Measurements from ENCODE around the gene HNRNPUL1.

HNRNPUL1 gene

DNA sequence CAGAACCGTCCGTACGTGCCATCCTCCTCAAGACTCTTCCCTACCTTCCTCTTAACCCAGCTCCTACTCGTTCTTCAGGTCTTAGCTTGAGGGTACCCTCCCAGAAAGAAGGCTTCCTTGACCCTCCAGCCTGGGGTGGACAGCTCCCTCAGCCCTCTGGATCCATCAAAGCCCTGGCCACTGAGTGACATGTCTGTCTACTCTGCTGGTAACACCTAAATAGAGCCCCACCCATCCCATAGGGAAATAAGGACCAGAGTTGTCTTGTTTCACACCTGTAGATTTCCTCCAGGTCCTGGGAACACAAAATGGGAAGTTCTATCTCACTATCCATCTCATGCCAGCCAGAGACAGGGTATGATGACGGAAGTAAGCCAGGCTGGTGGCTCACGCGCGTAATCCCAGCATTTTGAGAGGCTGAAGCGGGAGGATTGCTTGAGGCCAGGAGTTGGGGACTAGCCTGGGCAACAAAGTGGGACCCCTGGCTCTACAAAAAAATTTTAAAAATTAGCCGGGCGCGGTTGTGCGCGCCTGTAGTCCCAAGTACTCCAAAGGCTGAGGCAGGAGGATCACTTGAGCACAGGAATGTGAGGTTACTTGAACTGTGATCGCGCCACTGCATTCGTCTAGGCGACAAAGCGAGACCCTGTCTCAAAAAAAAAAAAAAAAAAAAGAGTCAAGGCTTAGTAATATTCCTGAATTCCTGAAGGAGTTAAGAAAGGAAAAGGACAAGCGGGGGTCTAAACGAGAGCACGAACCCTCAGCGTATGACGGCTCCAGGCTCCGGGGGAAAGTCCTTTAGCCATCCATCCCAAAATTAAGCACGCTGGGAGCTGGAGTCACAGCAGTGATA is 45.2 kb downstream of the HNRNPUL1 start:
- peak; percentile 22 for DNase-seq (ENCODE audit: low read depth)

DNA sequence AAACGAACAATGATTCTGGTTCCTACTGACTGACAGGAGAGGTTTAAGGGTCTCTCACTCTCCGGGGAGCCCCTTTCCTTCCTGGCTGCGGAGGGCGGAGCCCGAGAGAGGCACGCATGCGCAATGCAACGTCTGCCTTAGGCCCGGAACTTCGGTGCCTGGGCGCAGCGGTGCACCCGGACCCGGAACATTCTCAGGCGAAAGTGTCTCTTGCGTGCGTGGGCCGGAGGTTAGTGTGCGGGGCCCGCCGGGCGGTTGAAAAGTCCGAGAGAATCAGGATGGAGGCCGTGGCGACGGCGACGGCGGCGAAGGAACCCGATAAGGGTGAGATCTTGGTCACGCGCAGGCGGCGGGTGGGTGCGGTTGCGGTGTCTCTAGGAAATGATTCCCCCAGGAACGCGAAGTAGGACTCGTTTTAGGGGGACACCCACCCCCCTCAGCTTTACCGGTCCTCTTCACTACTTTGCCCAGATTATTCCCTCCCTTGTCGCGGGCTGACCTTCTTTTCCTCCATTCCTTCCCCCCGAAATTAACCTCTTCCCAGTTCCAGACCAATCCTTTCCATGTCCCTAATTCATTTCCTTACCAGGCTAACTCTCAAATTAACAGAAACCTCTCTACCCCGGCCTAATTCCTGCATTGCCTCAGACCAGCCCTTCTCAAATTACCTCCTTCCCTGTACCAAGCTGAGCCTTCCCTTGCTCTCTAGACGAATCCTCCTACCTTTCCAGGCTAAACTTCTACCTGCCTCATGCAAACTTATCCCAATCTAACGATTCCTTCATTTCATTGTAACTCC is 46.1 kb downstream of the HNRNPUL1 start, which contains the start of gene CCDC97:
Gene CCDC97 (plus strand): TSS at position 140 of the 799 bp plus-strand sequence. CDS start 139 bp downstream, at position 279.
- peak; percentile 86 for DNase-seq (ENCODE audit: low read depth)

DNA sequence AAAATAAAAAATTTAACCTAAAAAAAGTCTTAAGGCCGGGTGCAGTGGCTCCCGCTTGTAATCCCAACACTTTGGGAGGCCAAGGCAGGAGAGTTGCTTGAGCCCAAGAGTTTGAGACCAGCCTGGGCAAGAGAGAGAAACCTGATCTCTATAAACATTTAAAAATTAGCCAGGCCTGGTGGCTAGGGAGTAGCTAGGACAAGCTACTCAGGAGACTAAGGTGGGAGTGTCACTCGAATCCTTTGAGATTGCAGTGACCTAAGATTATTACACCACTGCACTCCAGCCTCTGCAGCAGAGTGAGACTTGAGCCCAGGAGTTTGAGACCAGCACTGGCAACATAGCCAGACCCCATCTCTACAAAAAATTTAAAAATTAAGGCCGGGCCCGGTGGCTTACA is 46.9 kb downstream of the HNRNPUL1 start:
- DNase-seq (ENCODE audit: low read depth), result no peak

DNA sequence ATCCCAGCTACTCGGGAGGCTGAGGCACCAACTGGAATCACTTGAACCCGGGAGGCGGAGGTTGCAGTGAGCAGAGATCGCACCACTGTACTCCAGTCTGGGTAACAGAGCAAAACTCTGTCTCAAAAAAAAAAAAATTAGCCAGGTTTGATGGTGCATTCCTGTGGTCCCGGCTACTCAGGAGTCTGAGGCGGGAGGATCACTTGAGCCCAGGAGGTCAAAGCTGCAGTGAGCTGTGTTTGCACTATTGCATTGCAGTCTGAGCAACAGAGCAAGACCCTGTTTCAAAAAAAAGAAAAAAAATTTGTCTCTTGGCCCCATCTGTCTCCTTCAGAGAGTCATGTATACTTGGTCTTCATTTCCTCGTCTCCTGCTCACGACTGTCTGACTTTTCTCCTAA is 47.4 kb downstream of the HNRNPUL1 start:
- no peak for DNase-seq (ENCODE audit: low read depth)

DNA sequence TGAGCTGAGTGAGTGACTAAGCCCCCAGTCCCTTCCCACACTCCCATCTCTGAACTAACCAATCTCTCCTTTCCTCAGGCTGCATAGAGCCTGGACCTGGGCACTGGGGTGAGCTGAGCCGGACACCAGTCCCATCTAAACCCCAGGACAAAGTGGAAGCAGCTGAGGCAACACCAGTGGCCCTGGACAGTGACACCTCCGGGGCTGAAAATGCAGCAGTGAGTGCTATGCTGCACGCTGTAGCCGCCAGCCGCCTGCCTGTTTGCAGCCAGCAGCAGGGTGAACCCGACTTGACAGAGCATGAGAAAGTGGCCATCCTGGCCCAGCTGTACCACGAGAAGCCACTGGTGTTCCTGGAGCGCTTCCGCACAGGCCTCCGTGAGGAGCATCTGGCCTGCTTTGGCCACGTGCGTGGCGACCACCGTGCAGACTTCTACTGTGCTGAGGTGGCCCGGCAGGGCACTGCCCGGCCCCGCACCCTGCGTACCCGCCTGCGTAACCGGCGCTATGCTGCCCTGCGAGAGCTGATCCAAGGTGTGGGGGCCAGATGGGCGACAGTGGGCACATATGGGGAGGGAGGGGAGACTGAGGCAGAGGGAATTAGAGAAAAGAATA is 52.2 kb downstream of the HNRNPUL1 start:
- no peak for DNase-seq (ENCODE audit: low read depth)

DNA sequence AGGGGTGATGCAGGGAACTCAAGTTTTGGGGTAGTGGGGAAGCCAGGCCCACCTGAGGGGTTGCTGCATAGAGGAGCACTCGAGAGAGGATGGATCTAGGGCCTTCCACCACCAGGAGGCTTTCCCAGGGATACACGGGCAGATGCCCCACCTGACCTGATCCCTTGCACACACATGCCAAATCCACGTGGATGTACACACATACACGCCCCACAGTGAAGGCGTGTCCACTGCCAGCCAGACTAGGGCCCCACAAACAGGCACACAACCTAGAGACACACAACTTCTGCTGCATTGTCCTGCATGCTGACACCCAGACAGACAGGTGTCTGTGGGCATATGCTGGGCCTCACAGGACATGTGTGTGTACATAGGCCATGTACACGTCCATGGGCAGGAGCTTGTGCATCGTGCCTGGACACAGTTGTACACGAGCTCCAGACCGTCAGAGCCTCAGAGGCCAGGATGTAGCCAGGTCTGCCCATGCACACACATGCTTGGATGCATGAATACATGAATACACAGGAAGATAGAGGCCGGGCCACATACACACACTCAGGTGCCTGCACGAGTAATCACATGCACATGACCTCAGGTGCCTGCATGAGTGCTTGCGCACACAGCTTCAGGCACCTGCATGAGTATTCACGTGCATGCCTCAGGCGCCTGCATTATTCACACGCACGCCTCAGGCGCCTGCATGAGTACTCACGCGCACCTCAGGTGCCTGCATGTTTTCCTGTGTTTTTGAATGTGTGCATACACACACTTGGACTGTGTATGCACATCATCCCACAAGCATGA is 54.7 kb downstream of the HNRNPUL1 start:
- no peak for DNase-seq (ENCODE audit: low read depth)

DNA sequence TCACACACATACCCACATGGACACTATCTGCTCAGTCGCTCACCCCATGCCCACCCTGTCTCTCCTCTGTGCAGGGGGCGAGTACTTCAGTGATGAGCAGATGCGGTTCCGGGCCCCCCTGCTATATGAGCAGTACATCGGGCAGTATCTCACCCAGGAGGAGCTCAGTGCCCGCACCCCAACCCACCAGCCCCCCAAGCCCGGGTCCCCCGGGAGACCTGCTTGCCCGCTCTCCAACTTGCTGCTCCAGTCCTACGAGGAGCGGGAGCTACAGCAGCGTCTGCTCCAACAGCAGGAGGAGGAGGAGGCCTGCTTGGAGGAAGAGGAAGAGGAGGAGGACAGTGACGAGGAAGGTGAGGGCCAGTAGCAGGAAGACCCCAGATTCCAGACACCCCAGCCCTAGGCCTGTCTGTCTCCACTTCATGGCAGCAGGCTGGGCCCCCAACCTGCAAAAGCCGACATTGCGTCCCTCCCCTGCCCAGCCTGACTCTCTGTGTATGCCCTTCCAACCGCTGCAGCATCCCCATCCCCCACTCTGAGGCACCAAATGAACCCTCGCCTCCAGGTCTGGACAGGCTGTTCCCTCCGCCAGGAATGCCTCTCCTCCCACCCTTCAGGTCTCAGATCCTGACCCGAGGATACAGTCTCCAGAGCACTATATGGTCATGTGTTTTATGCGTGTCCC is 55.5 kb downstream of the HNRNPUL1 start:
- no peak for DNase-seq (ENCODE audit: low read depth)

DNA sequence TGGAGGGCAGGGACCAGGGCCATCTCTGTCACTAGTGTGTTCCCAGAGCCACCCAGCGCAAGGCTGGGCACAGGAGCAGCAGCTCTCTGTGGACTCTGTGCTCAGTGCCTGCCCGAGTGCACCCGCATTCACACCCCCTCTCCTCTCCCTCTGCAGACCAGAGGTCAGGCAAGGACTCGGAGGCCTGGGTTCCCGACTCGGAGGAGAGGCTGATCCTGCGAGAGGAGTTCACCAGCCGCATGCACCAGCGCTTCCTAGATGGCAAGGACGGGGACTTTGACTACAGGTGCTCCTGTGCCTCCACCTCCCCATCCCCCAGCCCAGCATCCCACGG is 56.0 kb downstream of the HNRNPUL1 start:
- no peak for DNase-seq (ENCODE audit: low read depth)

DNA sequence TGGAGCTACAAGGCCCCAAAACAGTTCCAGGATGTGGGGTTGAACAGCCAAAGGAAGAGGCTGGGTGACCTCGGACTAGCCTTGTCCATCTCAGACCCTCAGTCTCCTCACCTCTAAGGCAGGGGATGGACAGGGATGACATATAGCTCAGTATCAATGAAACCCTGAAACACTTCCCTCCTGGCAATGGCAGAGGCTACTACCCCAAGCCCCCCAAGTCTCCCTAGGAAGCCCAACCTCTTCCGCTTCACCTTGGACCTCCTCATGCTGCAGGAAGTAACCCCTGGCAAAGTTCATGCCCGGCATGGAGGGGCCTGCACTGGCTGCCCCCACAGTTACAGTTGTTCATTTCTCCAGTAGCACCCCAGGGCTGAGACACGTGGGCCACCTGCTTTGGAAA is 56.4 kb downstream of the HNRNPUL1 start:
- DNase-seq (ENCODE audit: low read depth), result no peak

DNA sequence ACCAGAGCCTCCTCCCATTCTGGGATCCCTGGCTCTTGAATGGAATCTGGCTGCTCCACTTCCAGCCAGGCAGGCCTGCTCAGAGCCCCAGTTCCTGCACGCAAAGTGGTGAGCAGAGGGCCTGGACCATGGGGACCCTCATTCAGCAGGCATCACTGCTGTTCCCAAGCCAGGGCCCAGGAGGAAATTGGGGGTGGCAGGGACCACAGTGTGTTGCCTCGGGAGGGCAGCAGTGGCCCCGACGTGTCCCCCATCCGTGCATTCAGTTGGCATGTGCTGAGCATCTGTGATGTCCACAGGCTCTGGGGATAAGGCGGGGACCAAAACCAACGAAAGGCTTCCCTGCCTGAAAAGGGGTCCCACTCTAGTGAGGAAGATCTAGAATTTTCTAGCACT is 57.0 kb downstream of the HNRNPUL1 start:
- no peak for DNase-seq (ENCODE audit: low read depth)

DNA sequence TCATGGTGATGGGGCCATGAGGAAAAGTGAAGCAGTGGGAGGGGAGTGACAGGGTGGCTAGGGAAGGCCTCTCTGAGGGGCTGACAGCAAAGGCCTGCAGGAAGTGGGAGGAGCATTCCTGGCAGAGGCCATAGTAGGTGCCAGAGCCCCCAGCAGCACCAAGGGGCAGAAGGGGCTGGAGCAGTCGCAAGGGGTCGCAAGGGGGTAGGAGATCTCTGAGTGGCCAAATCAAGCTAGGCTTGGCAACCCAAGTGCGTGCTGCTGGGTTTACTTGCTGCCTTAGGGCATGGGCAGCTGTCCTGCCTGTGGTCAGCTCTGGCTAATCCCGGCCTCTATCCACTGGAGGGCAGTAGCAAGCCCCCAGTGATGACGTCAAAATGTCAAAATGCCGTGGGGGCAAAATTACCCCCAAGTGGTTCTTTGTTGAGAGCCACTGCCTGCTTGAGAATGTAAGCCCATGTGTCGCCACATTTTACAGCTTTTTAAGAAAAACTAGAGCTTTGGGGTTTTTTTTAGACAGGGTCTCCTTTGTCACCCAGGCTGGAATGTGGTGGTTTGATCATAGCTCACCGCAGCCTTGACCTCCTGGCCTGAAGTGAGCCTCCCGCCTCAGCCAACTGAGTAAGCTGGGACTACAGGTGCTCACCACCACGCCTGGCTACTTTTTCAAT is 57.6 kb downstream of the HNRNPUL1 start:
- DNase-seq (ENCODE audit: low read depth), result peak; percentile 89

DNA sequence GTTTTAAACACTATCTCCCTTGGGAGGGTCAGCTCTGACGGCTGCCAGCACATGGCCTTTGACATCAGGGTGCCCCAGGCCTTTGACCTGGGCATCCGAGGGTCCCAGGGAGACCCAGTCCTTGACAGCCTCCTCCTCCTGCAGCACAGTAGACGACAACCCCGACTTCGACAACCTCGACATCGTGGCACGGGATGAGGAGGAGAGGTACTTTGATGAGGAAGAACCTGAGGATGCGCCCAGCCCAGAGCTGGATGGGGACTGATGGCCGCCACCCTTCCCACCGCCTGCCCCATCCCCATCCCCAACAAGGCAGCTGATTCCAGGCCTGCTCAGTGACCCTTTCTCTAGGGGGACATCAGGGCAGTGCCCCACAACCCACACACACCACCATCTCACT is 58.3 kb downstream of the HNRNPUL1 start:
- no peak for DNase-seq (ENCODE audit: low read depth)

DNA sequence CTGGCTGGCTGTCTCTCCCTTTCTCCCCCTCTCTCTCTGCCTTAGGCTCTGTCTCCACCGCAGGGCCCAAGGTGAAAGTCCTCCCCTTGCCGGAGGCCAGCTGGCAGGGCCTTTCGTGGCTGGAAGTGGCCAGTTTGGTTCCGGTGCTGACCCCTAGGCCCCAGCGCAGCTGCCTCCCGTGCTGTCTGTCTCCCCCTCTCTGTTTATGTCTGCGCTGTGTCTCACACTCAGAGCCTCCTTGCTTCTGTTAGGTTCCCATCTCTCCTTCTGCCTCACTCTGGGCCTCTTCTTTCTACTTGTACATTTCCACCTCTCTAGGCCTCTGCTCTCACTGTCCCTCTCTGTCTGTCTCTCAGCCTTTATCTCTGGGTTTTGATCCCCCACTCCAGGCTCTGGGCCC is 58.9 kb downstream of the HNRNPUL1 start:
- peak; percentile 78 for DNase-seq (ENCODE audit: low read depth)

DNA sequence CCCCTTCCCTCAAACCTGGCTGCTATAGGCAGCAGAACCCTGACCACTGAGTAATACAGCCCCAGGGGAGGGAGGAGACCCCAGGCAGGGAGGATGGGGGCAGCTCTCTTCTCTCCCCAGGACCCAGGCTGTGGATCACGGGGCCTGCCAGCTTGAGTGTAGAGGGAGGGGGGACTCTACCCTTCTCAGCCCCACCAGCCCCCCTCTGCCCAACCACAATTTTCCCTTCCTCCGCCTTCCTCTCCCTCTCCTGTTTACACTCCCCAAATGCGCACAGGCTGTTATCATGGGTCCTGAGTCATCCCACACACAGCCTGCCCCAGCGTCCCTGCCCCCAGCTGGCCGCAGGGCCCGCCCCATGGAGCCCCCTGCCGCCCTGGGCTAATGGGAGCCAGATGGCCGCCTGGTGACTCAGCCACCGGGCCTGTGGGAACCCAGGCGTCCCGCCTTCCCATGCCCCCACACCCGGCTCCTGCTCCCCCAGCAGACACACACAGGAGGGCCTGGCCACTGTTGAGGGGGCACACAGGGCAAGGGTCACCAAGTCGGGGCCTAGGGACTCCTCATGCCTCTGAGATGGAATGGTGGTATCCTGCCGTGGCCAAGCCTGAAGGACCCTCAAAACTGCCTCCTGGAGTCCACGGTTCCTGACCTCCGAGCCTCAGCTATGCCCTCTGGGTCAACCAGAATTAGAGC is 59.4 kb downstream of the HNRNPUL1 start:
- DNase-seq (ENCODE audit: low read depth), result peak; percentile 93

DNA sequence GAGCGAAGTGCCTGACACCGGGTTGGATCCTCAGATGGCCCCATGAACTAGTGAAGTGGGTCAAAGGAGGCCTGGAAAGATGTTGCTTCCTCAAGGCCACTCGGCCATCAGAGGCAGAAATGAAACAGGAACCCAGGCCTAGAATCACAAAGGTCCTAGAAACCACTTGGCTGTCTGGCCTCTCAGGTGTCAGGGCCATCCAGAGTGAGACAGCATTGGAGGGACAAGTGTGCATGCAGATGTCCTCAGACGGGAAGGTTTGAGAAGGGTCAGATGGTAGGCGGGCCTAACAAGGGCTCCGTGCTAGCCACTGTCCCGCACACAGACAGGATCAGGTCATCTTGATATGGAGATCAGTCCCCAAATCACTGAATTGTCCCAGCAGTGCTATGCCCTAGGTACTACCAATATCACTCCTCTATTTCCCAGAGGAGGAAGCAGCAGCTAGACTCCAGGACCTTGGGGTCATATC is 60.1 kb downstream of the HNRNPUL1 start:
- DNase-seq (ENCODE audit: low read depth), result peak; percentile 13

DNA sequence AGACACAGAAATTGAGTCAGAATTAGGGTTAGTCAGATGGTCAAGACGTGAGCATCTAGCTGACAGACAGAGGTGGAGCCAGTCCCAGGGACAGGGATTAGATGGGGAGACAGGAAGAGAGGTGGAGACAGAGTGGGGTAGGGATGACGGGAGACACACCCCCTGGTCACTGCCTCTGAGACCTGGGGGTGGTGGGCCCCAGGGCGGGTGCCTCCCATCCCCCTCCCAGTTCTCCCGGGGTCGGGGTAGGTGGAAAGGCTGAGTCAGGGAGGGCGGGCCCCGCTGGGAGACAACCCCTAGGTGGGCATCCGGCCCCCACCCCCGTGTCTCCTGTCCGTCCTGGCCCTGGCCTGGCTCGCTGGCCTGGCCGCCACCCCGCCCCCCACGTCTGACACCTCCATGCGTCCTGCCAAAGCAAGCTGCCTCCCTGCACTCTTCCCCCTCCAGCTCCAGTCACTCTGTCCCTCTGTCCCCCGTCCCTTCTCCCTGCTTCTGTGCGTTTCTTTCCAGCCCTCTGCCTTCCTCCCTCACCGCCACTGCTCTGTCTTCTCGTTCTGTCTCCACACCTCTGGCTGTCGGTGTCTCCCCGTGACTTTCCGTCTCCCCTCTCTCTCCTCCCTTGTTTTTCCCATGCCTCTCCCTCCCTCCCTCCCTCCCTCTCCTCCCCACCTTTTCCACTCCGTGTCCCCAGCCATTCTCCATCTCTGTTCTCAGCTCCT is 60.9 kb downstream of the HNRNPUL1 start:
- DNase-seq (ENCODE audit: low read depth), result peak; percentile 86

DNA sequence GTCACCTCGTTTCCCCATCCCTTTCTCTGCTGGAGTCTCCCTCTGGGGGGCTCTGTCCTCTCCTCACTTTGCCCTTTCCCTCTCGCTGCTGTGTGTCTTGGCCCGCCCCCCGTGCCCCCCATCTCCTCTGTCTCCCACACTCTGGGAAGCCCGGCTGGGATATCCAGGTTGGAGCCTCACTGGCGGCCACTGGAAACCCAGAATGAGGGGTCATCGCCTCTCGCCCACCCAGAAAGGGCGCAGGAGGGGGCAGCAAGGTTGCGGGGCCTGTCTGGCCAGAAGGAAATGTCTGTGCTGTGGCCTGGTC is 61.4 kb downstream of the HNRNPUL1 start:
- no peak for DNase-seq (ENCODE audit: low read depth)

DNA sequence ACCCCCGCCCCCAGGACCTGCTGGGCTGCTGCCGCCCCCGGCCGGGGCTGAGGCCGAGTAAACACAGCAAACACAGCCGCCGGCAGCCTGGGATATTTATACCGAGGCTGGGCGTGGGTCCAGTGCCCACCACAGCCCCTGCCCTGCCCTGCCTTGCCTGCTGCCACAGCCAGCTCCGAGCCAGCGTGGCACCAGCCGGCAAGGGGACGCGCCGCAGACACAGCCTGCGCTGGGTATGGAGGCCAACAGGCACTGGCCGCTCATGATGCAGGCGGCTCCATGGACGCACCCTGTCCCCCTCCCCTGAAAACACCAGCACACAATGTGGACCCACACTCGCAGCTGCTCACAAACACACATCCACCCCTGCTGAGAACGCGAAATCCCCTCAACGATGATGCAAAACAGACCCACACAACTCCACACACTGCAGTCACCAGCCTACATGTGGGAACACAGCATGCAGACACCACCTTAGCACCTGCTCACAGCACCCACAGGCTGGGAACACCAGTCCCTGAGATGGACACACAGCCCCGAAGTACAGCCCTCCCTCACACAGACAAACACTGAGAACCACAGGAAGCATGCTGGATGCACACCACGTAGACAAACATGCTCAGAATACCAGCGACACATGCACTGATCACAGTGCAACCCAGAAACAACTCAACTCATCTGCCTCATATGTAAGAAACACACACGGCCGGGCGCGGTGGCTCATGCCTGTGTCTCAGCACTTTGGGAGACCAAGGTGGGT is 62.0 kb downstream of the HNRNPUL1 start:
- peak; percentile 61 for DNase-seq (ENCODE audit: low read depth)

DNA sequence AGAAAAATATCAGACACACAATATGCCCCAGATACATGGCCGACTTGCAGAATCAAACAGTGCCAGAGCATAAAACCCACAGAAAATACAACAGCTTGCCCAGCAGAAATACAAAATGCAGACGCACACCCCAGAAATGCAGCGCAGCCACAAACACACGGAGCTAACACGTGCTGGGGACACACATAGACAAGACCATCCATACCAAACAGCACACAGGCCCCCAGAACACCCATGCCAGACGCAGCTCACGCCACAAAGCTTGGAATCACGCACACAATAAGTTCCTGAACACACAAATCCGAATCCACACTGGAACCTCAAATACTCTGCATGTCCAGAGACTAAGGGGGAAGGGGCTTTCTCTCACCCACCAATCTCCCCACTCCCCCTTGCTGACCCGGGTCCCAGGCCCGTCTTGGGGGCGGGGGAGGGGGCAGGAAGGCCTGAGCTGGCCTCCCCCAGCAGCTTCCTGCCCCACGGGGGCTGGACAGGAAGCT is 63.0 kb downstream of the HNRNPUL1 start:
- DNase-seq (ENCODE audit: low read depth), result no peak

Data from ELR (cell line).